ENCODE data around the gene ZNF530. TPM values are rescaled to one million over a fixed set of nuclear protein-coding genes. Genes with fewer than 3 reads are reported as not detected.

The ZNF530 gene
- total RNA-seq (2014; rRNA removed; shearing (Covaris generic)) = 3.8 and 4.8 TPM in 2 replicates
- 4.7 and 8.4 TPM in 2 replicates for polyA plus RNA-seq (2014; cell fraction: nucleus; rRNA removed)

GRCh38 chr19:57599761-57600383 is at the start of gene ZNF530:
Gene ZNF530, plus strand, starts transcription at chr19:57599885. Its CDS starts 4,461 bp downstream, at chr19:57604346.
- peak; percentile 88 for DNase-seq (ENCODE audit: extremely low read depth, low read depth)

- DNase-seq (ENCODE audit: extremely low read depth, low read depth) = no peak
These were observed 47.3 kb upstream of the ZNF530 start for GRCh38 chr19:57552432-57552831.

- DNase-seq (ENCODE audit: extremely low read depth, low read depth) = no peak
These were observed 42.0 kb upstream of the ZNF530 start for GRCh38 chr19:57557659-57558058.

- no peak for DNase-seq (ENCODE audit: extremely low read depth, low read depth)
These were observed 41.2 kb upstream of the ZNF530 start for GRCh38 chr19:57558525-57558924.

GRCh38 chr19:57559008-57559403 is 40.7 kb upstream of the ZNF530 start:
- DNase-seq (ENCODE audit: extremely low read depth, low read depth) = no peak

GRCh38 chr19:57559404-57560025 is 40.2 kb upstream of the ZNF530 start, which contains the start of gene ZNF550:
Gene ZNF550, minus strand, starts transcription at chr19:57559863. Its CDS starts 181 bp downstream, at chr19:57559682.
- peak; percentile 66 for DNase-seq (ENCODE audit: extremely low read depth, low read depth)

GRCh38 chr19:57560049-57560491 is 39.6 kb upstream of the ZNF530 start:
- peak; percentile 41 for DNase-seq (ENCODE audit: extremely low read depth, low read depth)

GRCh38 chr19:57563547-57563946 is 36.1 kb upstream of the ZNF530 start:
- DNase-seq (ENCODE audit: extremely low read depth, low read depth) = no peak

GRCh38 chr19:57566396-57567265 is 33.1 kb upstream of the ZNF530 start:
- no peak for DNase-seq (ENCODE audit: extremely low read depth, low read depth)

- DNase-seq (ENCODE audit: extremely low read depth, low read depth) = no peak
These were observed 29.0 kb upstream of the ZNF530 start for GRCh38 chr19:57570707-57571106.

GRCh38 chr19:57572415-57572947 is 27.2 kb upstream of the ZNF530 start:
- DNase-seq (ENCODE audit: extremely low read depth, low read depth) = no peak

- no peak for DNase-seq (ENCODE audit: extremely low read depth, low read depth)
These were observed 23.0 kb upstream of the ZNF530 start for GRCh38 chr19:57576661-57577060.

GRCh38 chr19:57578487-57579205 is 21.0 kb upstream of the ZNF530 start, which contains the start of gene ZNF416:
Gene ZNF416, minus strand, starts transcription at chr19:57578911. Its CDS starts 207 bp downstream, at chr19:57578704.
- peak; percentile 94 for DNase-seq (ENCODE audit: extremely low read depth, low read depth)

GRCh38 chr19:57583104-57583520 is 16.6 kb upstream of the ZNF530 start:
- DNase-seq (ENCODE audit: extremely low read depth, low read depth) = no peak

GRCh38 chr19:57583521-57584416 is 15.9 kb upstream of the ZNF530 start, which contains the start of gene ZIK1:
Gene ZIK1, plus strand, starts transcription at chr19:57584145. Its CDS starts 212 bp downstream, at chr19:57584357.
- DNase-seq (ENCODE audit: extremely low read depth, low read depth) = no peak

GRCh38 chr19:57587529-57587928 is 12.2 kb upstream of the ZNF530 start:
- DNase-seq (ENCODE audit: extremely low read depth, low read depth) = no peak

GRCh38 chr19:57599377-57599760 is 316 bp upstream of the ZNF530 start:
- DNase-seq (ENCODE audit: extremely low read depth, low read depth) = no peak

- DNase-seq (ENCODE audit: extremely low read depth, low read depth) = no peak
These were observed 7.2 kb downstream of the ZNF530 start for GRCh38 chr19:57606931-57607330.

- DNase-seq (ENCODE audit: extremely low read depth, low read depth) = no peak
These were observed 11.4 kb downstream of the ZNF530 start for GRCh38 chr19:57611113-57611512.
